ENCODE results near the gene RLBP1.

- TF ChIP-seq CREB1 (CRISPR knock-in tag; IDR thresholded peaks at IDR 0.05), result no peak
- TF ChIP-seq ZMAT4 (CRISPR knock-in tag; IDR thresholded peaks at IDR 0.05), result no peak
- no peak for TF ChIP-seq ATF3 (CRISPR knock-in tag; conservative IDR thresholded peaks at IDR 0.05)
- TF ChIP-seq NR2C2 (CRISPR knock-in tag; IDR thresholded peaks at IDR 0.05), result no peak
- TF ChIP-seq ATF2 (CRISPR knock-in tag; IDR thresholded peaks at IDR 0.05; ENCODE audit: borderline replicate concordance, low read depth), result no peak
- no peak for TF ChIP-seq CTCF (IDR thresholded peaks at IDR 0.05)
- no peak for TF ChIP-seq ZNF232 (CRISPR knock-in tag; IDR thresholded peaks at IDR 0.05)
- no peak for TF ChIP-seq ATF6 (CRISPR knock-in tag; IDR thresholded peaks at IDR 0.05)
- no peak for TF ChIP-seq TEAD4 (CRISPR knock-in tag; IDR thresholded peaks at IDR 0.05)
Measured at GRCh38 chr15:89196241-89196640, 25.1 kb downstream of the RLBP1 start.
